PC-9 (cell line): ENCODE results near the gene EDEM1.

Experiments used
- CTCF ChIP-seq: fragments of 200-600 bp; sonication (generic); conservative IDR thresholded peaks from 2 replicates; pipeline ENCODE4 v1.6.1; 2017; ENCODE audit warnings: mixed run types, antibody characterized with exemption, mild to moderate bottlenecking, moderate library complexity
- EZH2 ChIP-seq: fragments of 200-600 bp; sonication (generic); IDR thresholded peaks from 2 replicates; pipeline ENCODE4 v1.8.0; 2017; ENCODE audit warnings: antibody characterized with exemption, low read depth

GRCh38 chr3:5168110-5168509 lies 19.4 kb upstream of the EDEM1 start:
- TF ChIP-seq CTCF (no peak), EZH2 (no peak)
